Dendritic cell treated with granulocyte-macrophage colony-stimulating factor and Interleukin-4, amounts not matched to agents 40 ng/mL and 50 ng/mL, for 4 days (primary cell): Measurements from ENCODE around the gene OR1C1.
"Not testable (repeated sequence)": the region's sequence is repeated elsewhere in the genome, so short reads cannot be mapped to it uniquely, and the experiment has no call there.

Source experiments
- H3K27ac Mint-ChIP-seq: one replicate; pipeline ENCODE4 v1.8.0; 2022; ENCODE audit warnings: mild to moderate bottlenecking, mixed read lengths
- H3K27me3 Mint-ChIP-seq: one replicate; pipeline ENCODE4 v1.8.0; 2022; ENCODE audit warnings: mild to moderate bottlenecking, mixed read lengths
- H3K36me3 Mint-ChIP-seq: one replicate; pipeline ENCODE4 v1.8.0; 2022; ENCODE audit warnings: low read depth, mixed read lengths
- H3K4me1 Mint-ChIP-seq: one replicate; pipeline ENCODE4 v1.8.0; 2022; ENCODE audit warnings: low read depth, mixed read lengths
- H3K4me3 Mint-ChIP-seq: one replicate; pipeline ENCODE4 v1.8.0; 2022; ENCODE audit warnings: mild to moderate bottlenecking, moderate library complexity, mixed read lengths
- H3K9me3 Mint-ChIP-seq: one replicate; pipeline ENCODE4 v1.8.0; 2022; ENCODE audit warnings: mixed read lengths
- intact Hi-C: fragments of 100-400 bp; cut with micrococcal nuclease; formaldehyde crosslinking; loops from one replicate; pipeline ENCODE4 v1.15.0; 2022

Gene OR1C1

DNA sequence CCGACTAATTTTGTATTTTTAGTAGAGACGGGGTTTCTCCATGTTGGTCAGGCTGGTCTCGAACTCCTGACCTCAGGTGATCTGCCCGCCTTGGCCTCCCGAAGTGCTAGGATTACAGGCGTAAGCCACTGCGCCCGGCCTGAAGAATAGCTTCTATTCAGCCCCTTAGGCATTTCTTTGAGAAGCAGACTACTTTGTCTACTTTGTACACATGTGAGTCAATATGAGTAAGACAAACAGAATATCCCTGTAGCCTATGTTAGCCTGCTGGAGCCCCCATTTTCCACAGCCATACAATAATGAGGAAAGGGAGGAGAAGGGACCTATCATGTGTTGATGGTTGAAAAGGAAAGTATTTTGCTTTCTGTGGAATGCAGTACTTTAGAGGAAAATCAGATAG lies 49.7 kb downstream of the OR1C1 start:
- H3K36me3 Mint-ChIP-seq, intact Hi-C loops, H3K27ac Mint-ChIP-seq, H3K4me3 Mint-ChIP-seq, H3K4me1 Mint-ChIP-seq, H3K27me3 Mint-ChIP-seq: not testable (repeated sequence)
- H3K9me3 Mint-ChIP-seq: peaks cover 20% of the 10 kb centered on the region
